H7 (cell line): ENCODE results near the gene HOMER3. TPM values are rescaled to one million over a fixed set of nuclear protein-coding genes. Genes with fewer than 3 reads are reported as not detected.
"Not testable (repeated sequence)": the region's sequence is repeated elsewhere in the genome, so short reads cannot be mapped to it uniquely, and the experiment has no call there.

Experiments
- DNase-seq: peaks from one replicate; pipeline ENCODE4 v3.0.0; 2012
- H3K27me3 ChIP-seq: 2 replicates; pipeline ENCODE4 v1.6.0; 2011; ENCODE audit warnings: mild to moderate bottlenecking, low read length; ENCODE audit not compliant: control insufficient read depth, insufficient read depth
- H3K36me3 ChIP-seq: replicated peaks from 2 replicates; pipeline ENCODE4 v1.5.1; 2011; ENCODE audit warnings: low read length; ENCODE audit not compliant: control insufficient read depth, insufficient read depth
- H3K4me3 ChIP-seq: 2 replicates; pipeline ENCODE4 v1.5.1; 2011; ENCODE audit warnings: low read depth, mild to moderate bottlenecking, control low read depth, low read length, moderate library complexity; ENCODE audit not compliant: insufficient read depth
- total RNA-seq: library from RNA; depleted of rRNA; stranded (reverse); fragments of >200 nt; shearing (Covaris generic); gene quantifications from 2 replicates; pipeline ENCODE4 v1.2.3, GENCODE V29; 2014

The HOMER3 gene
- total RNA-seq, 1 experiment from 2014 or later = 25.1 TPM

- no peak for DNase-seq
- Histone ChIP-seq H3K27me3 (no peaks in the 10 kb centered on the region), H3K4me3 (no peak overlapping the region), H3K36me3 (no peaks in the 10 kb centered on the region)
These were observed 26.5 kb upstream of the HOMER3 start for GRCh38 chr19:18967358-18968146.

- H3K27me3 ChIP-seq = peaks cover 2% of the 10 kb centered on the region
- H3K36me3 ChIP-seq = no peaks in the 10 kb centered on the region
- DNase-seq = no peak
- H3K4me3 ChIP-seq = no peak overlapping the region
These were observed 25.3 kb upstream of the HOMER3 start for GRCh38 chr19:18966307-18966706.

- H3K27me3 ChIP-seq = peaks cover 2% of the 10 kb centered on the region
These were observed 23.1 kb upstream of the HOMER3 start for GRCh38 chr19:18964121-18964520.

DNA sequence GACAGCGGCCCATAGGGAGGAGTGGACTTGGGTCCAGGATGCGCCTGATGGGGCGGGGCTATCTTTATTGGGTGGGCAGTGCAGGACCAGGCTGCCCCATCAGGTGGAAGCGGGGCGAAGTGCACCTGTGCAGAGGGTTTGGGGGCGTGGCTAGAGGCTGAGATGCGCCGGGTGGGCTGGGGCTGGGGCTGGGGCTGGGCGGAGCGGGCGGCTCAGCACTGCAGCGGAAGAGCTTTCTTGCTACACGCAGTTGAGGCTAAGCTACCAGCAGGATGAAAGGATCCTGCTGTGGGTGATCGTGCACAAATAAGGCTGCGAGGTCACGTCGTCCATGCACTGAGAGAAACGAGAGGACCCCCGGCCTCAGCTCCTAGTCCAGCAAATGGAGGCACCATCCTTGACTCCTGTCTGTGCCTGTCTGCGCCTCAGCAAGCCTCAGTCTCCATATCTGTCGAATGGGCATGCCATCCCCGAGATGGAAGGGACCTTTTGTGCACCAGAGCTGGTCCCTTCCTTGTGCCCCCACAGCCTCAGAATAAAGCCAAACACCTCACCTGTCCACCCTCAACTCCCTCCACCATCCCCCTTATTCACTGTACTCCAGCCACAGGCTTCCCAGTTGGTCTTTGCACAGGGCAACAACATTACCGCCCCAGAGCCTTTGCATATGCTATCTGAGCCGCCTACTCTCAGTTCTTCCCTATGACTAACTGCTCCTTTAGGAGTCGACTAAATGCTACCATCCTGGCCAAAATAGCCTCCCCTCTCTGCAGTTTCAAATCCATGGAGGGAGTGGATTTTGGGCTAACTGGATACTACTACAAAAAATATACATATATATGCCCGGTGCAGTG lies 21.0 kb upstream of the HOMER3 start:
- DNase-seq = peak; percentile 98
- peaks cover 2% of the 10 kb centered on the region for H3K27me3 ChIP-seq
- H3K36me3 ChIP-seq = no peaks in the 10 kb centered on the region
- H3K4me3 ChIP-seq = no peak overlapping the region

More at GRCh38 chr19:18964121-18964520, 23.1 kb upstream of the HOMER3 start:
- Histone ChIP-seq H3K36me3 (no peaks in the 10 kb centered on the region), H3K4me3 (no peak overlapping the region)
- no peak for DNase-seq

DNA sequence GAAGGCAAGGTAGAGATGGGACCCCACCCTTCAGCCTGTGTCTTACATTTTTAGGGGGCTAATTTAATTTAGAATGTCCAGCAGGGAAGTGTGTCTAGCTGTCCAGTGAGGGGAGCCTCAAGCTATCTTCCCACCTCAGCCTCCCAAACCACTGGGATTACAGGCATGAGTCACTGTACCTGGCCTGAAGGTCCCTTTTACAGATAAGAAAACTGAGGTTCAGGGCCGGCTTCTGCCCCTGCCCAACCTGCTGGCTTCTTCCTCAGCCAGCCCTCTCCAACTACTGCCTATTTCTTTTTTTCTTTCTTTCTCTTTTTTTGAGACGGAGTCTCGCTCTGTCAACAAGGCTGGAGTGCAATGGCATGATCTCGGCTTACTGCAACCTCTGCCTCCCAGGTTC lies 19.4 kb upstream of the HOMER3 start:
- H3K36me3 ChIP-seq = no peaks in the 10 kb centered on the region
- no peak for DNase-seq
- H3K27me3 ChIP-seq = peaks cover 2% of the 10 kb centered on the region
- no peak overlapping the region for H3K4me3 ChIP-seq

DNA sequence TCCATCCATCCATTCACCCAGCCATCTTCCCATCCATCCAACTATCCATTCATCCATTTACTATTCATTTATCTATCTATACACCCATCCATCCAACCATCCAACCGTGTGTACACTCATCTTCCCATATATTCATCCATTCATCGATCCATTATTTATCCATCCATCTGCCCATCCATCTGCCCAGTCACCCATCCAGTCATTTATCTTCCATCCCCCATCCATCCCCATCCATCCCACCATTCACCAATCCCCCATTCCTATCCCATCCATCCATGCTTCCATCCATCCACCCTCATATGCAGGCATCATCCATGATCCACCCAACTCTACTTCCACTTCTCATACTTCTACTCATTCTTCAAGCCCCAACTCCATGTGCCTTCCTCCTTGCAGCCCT lies 14.0 kb upstream of the HOMER3 start:
- H3K27me3 ChIP-seq = no peaks in the 10 kb centered on the region

GRCh38 chr19:18954094-18954493 lies 13.1 kb upstream of the HOMER3 start:
- Histone ChIP-seq H3K36me3 (no peaks in the 10 kb centered on the region), H3K4me3 (no peak overlapping the region), H3K27me3 (no peaks in the 10 kb centered on the region)
- DNase-seq = no peak

More for the DNA sequence above, 14.0 kb upstream of the HOMER3 start:
- no peak overlapping the region for H3K4me3 ChIP-seq
- no peak for DNase-seq
- H3K36me3 ChIP-seq = no peaks in the 10 kb centered on the region

DNA sequence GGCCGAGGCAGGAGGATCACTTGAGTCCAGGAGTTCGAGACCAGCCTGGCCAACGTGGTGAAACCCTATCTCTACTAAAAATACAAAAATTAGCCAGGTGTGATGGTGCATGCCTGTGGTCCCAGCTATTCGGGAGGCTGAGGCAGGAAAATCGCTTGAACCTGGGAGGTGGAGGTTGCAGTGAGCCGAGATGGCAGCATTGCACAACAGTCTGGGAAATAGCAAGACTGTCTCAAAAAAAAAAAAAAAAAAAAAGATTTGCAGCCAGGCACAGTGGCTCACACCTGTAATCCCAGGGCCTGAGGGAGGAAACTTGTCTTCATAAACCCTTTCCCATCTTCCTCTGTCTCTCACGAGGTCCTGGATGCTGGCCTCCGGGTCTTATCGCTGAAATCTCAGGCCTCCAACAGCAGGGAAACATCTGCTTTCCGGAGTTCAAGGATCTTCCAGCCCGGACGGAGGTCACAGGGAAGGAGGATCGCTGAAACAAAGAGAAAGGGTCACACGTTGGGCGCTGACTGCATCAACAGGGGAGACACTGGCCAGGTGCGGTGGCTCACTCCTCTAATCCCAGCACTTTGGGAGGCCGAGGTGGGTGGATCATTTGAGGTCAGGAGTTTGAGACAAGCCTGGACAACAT lies 11.5 kb upstream of the HOMER3 start:
- peak; percentile 18 for DNase-seq
- H3K27me3 ChIP-seq, H3K36me3 ChIP-seq, H3K4me3 ChIP-seq: not testable (repeated sequence)

DNA sequence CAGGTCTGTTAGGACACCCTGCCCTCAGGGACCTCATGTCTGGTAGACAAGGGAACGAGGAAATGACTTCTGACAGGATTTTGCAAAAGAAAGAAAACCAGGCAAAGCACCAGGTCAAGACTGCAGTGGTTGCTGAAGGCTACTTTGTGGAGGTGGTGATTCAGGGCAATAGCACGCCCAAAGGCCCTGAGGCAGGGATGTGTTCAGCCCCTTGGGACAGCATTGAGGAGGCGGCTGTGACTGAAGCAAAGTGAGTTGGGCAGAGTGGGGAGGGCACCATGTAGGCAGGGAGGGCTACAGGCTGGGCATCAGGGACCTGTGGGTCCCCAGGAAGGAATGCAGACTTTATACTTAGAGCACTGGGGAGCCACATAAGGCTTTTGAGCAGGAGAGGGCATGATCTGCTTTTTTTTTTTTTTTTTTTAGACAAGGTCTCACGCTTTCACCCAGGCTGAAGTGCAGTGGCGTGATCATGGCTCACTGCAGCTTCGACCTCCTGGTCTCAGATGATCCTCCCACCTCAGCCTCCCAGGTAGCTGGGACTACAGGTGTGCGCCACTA lies 10.8 kb upstream of the HOMER3 start:
- DNase-seq = no peak
- no peaks in the 10 kb centered on the region for H3K36me3 ChIP-seq
- no peaks in the 10 kb centered on the region for H3K27me3 ChIP-seq
- H3K4me3 ChIP-seq = no peak overlapping the region

DNA sequence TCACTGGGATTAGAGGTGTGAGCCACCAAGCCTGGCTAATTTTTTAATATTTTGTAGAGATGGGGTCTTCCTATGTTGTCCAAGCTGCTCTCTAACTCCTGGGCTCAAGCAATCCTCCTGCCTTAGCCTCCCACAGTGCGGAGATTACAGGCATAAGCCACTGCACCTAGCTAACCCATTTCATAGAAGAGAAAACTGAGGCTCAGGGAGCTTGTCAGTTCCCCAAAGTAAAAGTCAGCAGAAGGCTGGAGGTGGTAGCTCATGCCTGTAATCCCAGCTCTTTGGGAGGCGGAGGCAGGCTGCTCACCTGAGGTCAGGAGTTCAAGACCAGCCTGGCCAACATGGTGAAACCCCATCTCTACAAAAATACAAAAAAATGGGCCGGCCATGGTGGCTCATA lies 8.8 kb upstream of the HOMER3 start:
- Histone ChIP-seq H3K27me3 (no peaks in the 10 kb centered on the region), H3K36me3 (no peaks in the 10 kb centered on the region; the same call in 1 of the 2 replicates), H3K4me3 (no peak overlapping the region)
- DNase-seq = no peak

DNA sequence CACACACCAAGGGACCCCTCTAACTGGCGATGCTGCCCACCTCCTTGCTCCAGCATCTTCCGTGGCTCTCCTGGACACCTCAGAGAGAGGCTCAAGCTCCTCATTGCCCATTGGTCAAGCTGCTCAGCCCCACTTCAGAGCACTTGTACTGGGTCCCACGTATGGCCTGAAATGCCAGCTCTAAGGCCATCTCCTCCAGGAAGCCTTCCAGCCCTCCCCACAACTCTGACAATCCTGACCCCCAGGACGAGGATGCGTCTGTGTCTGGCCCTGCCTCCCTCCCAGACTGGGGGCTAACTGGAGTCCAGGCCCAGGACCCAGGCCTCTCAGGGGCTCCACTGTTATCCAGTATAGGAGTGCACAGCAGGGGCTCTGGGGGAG lies 7.9 kb upstream of the HOMER3 start:
- DNase-seq = no peak
- no peak overlapping the region for H3K4me3 ChIP-seq
- no peaks in the 10 kb centered on the region; the same call in 1 of the 2 replicates for H3K27me3 ChIP-seq
- no peaks in the 10 kb centered on the region; the same call in 1 of the 2 replicates for H3K36me3 ChIP-seq

GRCh38 chr19:18948075-18948975 lies 7.3 kb upstream of the HOMER3 start:
- no peak for DNase-seq
- no peak overlapping the region for H3K4me3 ChIP-seq
- H3K27me3 ChIP-seq = no peaks in the 10 kb centered on the region; the same call in 1 of the 2 replicates
- no peaks in the 10 kb centered on the region; the same call in 1 of the 2 replicates for H3K36me3 ChIP-seq

GRCh38 chr19:18946918-18947317 lies 5.9 kb upstream of the HOMER3 start:
- Histone ChIP-seq H3K27me3 (no peaks in the 10 kb centered on the region; the same call in 1 of the 2 replicates), H3K36me3 (no peaks in the 10 kb centered on the region; the same call in 1 of the 2 replicates), H3K4me3 (no peak overlapping the region)
- DNase-seq = peak; percentile 22
